GM12891 (cell line): ENCODE data around the gene PSKH1. TPM values are rescaled to one million over a fixed set of nuclear protein-coding genes. Genes with fewer than 3 reads are reported as not detected.

Experiments
- DNase-seq: peaks from one replicate; pipeline ENCODE4 v3.0.0; 2011; ENCODE audit warnings: low spot score; ENCODE audit not compliant: insufficient read length
- FAIRE-seq: peaks from 2 replicates; lab custom pipeline; 2011; peaks lifted over from hg19 to GRCh38; lab: Jason Lieb, UNC
- PAX5 ChIP-seq: IDR thresholded peaks from 2 replicates; pipeline ENCODE4 v1.6.1; 2011; ENCODE audit warnings: low read length, moderate library complexity, mild to moderate bottlenecking; ENCODE audit not compliant: insufficient read depth, severe bottlenecking
- POLR2A ChIP-seq: IDR thresholded peaks from 2 replicates; pipeline ENCODE4 v1.6.1; 2011; ENCODE audit warnings: low read depth, low read length, control low read depth
- POLR2AphosphoS5 ChIP-seq: IDR thresholded peaks from 2 replicates; pipeline ENCODE4 v1.6.1; 2011; ENCODE audit warnings: low read depth, low read length, control low read depth
- POU2F2 ChIP-seq: IDR thresholded peaks from 2 replicates; pipeline ENCODE4 v1.6.1; 2011; ENCODE audit warnings: low read depth, mild to moderate bottlenecking, control low read depth, low read length, moderate library complexity
- SPI1 ChIP-seq: IDR thresholded peaks from 2 replicates; pipeline ENCODE4 v1.6.1; 2011; ENCODE audit warnings: low read depth, low read length, control low read depth
- TAF1 ChIP-seq: IDR thresholded peaks from 2 replicates; pipeline ENCODE4 v1.6.1; 2011; ENCODE audit warnings: low read depth, low read length, control low read depth
- polyA plus RNA-seq: library from polyadenylated mRNA; unstranded; fragments of >200 nt; gene quantifications from one replicate; pipeline ENCODE4 v1.2.1, GENCODE V29; 2012; ENCODE audit warnings: low read depth, missing spikeins, inconsistent platforms; ENCODE audit not compliant: missing spikeins

PSKH1 gene
- polyA plus RNA-seq: 12.3 TPM

GRCh38 chr16:67892899-67893742, at the start of gene PSKH1:
Gene PSKH1, plus strand, starts transcription at chr16:67893254. Its CDS starts 15,496 bp downstream, at chr16:67908750.
- TF ChIP-seq POLR2A (peak; percentile 39), POLR2AphosphoS5 (no peak)
- peak; percentile 59 for FAIRE-seq
- peak; percentile 99 for DNase-seq

- TF ChIP-seq TAF1 (no peak), POLR2A (no peak), PAX5 (no peak), SPI1 (no peak), POLR2AphosphoS5 (no peak), POU2F2 (no peak)
- DNase-seq: no peak
- FAIRE-seq: no peak
Observed at GRCh38 chr16:67843343-67843765, 49.7 kb upstream of the PSKH1 start.

- no peak for FAIRE-seq
- no peak for DNase-seq
- no peak for TF ChIP-seq POU2F2
- TF ChIP-seq TAF1: no peak
- no peak for TF ChIP-seq POLR2A
- no peak for TF ChIP-seq POLR2AphosphoS5
- no peak for TF ChIP-seq PAX5
- TF ChIP-seq SPI1: no peak
Observed at GRCh38 chr16:67844497-67844896, 48.6 kb upstream of the PSKH1 start.

- TF ChIP-seq POU2F2 (no peak), SPI1 (peak; percentile 41; the same call in 1 of the 2 replicates)
- DNase-seq (no peak), FAIRE-seq (no peak)
Observed at GRCh38 chr16:67845291-67846062, 47.6 kb upstream of the PSKH1 start.

GRCh38 chr16:67846063-67846319, 47.1 kb upstream of the PSKH1 start:
- no peak for FAIRE-seq
- DNase-seq: no peak
- TF ChIP-seq TAF1: no peak
- TF ChIP-seq POLR2A: no peak
- no peak for TF ChIP-seq POU2F2
- TF ChIP-seq PAX5: no peak
- no peak for TF ChIP-seq POLR2AphosphoS5
- no peak for TF ChIP-seq SPI1

- FAIRE-seq: peak; percentile 93
- DNase-seq: peak; percentile 94
- TF ChIP-seq POU2F2 (no peak), PAX5 (no peak), SPI1 (no peak), POLR2AphosphoS5 (peak; percentile 65), TAF1 (peak; percentile 63; the same call in 1 of the 2 replicates), POLR2A (peak; percentile 69)
Observed at GRCh38 chr16:67846320-67847063, 46.6 kb upstream of the PSKH1 start, which contains the start of gene NUTF2. Gene NUTF2, plus strand, starts transcription at chr16:67846933. Its CDS starts 18,198 bp downstream, at chr16:67865131.

- FAIRE-seq: no peak
- no peak for TF ChIP-seq PAX5
- TF ChIP-seq POLR2A: no peak
- TF ChIP-seq SPI1: no peak
- TF ChIP-seq TAF1: no peak; the same call in 1 of the 2 replicates
- TF ChIP-seq POU2F2: no peak
- no peak for TF ChIP-seq POLR2AphosphoS5
- peak; percentile 80 for DNase-seq
Observed at GRCh38 chr16:67847064-67847861, 45.8 kb upstream of the PSKH1 start, which contains the start of gene CENPT. Gene CENPT, minus strand, starts transcription at chr16:67847693. Its CDS starts 13,834 bp downstream, at chr16:67833859.

- no peak for FAIRE-seq
- TF ChIP-seq POLR2AphosphoS5 (no peak), SPI1 (no peak), TAF1 (no peak), POLR2A (no peak), POU2F2 (no peak), PAX5 (no peak)
- DNase-seq: no peak
Observed at GRCh38 chr16:67848118-67848517, 44.9 kb upstream of the PSKH1 start.
